Muscle of leg (tissue), 11 donors: ENCODE results near the gene CD46. TPM values are rescaled to one million over a fixed set of nuclear protein-coding genes. Genes with fewer than 3 reads are reported as not detected.
"Not testable (repeated sequence)": the region's sequence is repeated elsewhere in the genome, so short reads cannot be mapped to it uniquely, and the experiment has no call there.

Experiments
- DNase-seq: peaks from one replicate; pipeline ENCODE4 v3.0.0; 2013
- H3K27ac ChIP-seq: one replicate; pipeline ENCODE4 v1.5.1; 2013; ENCODE audit warnings: mild to moderate bottlenecking, low read length, control low read depth
- H3K27me3 ChIP-seq: one replicate; pipeline ENCODE4 v1.6.1; 2013; ENCODE audit warnings: low read length; ENCODE audit not compliant: control insufficient read depth, insufficient read depth
- H3K36me3 ChIP-seq: one replicate; pipeline ENCODE4 v1.6.1; 2013; ENCODE audit warnings: low read length; ENCODE audit not compliant: control insufficient read depth, insufficient read depth
- H3K4me1 ChIP-seq: one replicate; pipeline ENCODE4 v1.6.1; 2013; ENCODE audit warnings: low read length; ENCODE audit not compliant: control insufficient read depth, insufficient read depth
- H3K4me3 ChIP-seq: one replicate; pipeline ENCODE4 v1.5.1; 2013; ENCODE audit warnings: low read length, control low read depth
- H3K9me3 ChIP-seq: replicated peaks from 2 replicates; pipeline ENCODE4 v1.6.1; 2013; ENCODE audit warnings: low read depth, low read length; ENCODE audit not compliant: control insufficient read depth
- WGBS: methylation state at CpG from one replicate; pipeline ENCODE4 v1.1.5; 2013; ENCODE audit warnings: missing lambda C conversion rate; ENCODE audit not compliant: insufficient coverage; 5-methylcytosine and 5-hydroxymethylcytosine counted together
- polyA plus RNA-seq, 8 donors: library from polyadenylated mRNA; unstranded; fragments of 120-200 nt; gene quantifications; one replicate each; pipeline versions ENCODE4 v1.2.1 to v1.2.3, GENCODE V29; 2013; ENCODE audit warnings: inconsistent platforms in 1 of 8, low replicate concordance in 1 of 8; ENCODE audit not compliant: insufficient read length in 8 of 8, insufficient read depth in 1 of 8
- total RNA-seq: library from RNA; stranded (reverse); fragments of 120-200 nt; gene quantifications from one replicate; pipeline ENCODE4 v1.2.4, GENCODE V29; 2013

CD46 gene
- total and polyA plus RNA-seq, 9 donors = 52.1 to 97.3 (median 77.3) TPM

DNA sequence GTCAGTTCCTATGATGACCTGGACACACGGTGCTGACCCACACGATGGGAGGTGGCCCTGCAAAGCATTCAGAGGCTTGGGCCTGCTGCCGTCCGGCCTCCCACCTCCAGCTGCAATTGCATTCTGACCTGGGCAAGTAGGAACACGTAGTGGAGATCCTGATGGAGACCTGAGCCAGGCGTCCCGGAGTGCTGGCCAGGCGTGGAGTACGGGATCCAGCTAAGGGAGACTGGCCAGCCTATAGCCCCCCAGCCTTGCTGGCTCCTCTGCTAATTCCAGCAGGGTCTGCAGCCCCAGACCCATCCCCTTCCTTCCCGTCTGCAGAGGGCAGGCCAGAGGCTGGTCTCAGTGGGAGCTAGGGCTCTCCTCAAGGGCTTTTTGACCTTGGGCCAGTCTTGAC is 11.2 kb downstream of the CD46 start:
- no peaks in the 10 kb centered on the region for H3K4me1 ChIP-seq
- H3K4me3 ChIP-seq = no peak overlapping the region
- 95% methylated on average over 10 of the region's 10 CpGs for WGBS

GRCh38 chr1:207763972-207764371 is 12.1 kb downstream of the CD46 start:
- Histone ChIP-seq H3K4me1 (no peaks in the 10 kb centered on the region), H3K27ac (no peak overlapping the region), H3K4me3 (no peak overlapping the region), H3K36me3 (peaks cover 33% of the 10 kb centered on the region), H3K27me3 (no peaks in the 10 kb centered on the region), H3K9me3 (no peaks in the 10 kb centered on the region)
- no peak for DNase-seq
- 98% methylated on average over 9 of the region's 9 CpGs for WGBS

More for the DNA sequence above, 11.2 kb downstream of the CD46 start:
- no peak for DNase-seq
- Histone ChIP-seq H3K36me3 (peaks cover 31% of the 10 kb centered on the region), H3K9me3 (no peaks in the 10 kb centered on the region), H3K27me3 (no peaks in the 10 kb centered on the region), H3K27ac (no peak overlapping the region)

GRCh38 chr1:207766569-207766968 is 14.7 kb downstream of the CD46 start:
- H3K36me3 ChIP-seq = peaks cover 28% of the 10 kb centered on the region
- H3K9me3 ChIP-seq = no peaks in the 10 kb centered on the region
- H3K27me3 ChIP-seq = no peaks in the 10 kb centered on the region
- no peak for DNase-seq
- no peak overlapping the region for H3K4me3 ChIP-seq
- H3K27ac ChIP-seq = no peak overlapping the region
- no CpG with 5 or more reads among the region's 1 CpG for WGBS
- no peaks in the 10 kb centered on the region for H3K4me1 ChIP-seq

DNA sequence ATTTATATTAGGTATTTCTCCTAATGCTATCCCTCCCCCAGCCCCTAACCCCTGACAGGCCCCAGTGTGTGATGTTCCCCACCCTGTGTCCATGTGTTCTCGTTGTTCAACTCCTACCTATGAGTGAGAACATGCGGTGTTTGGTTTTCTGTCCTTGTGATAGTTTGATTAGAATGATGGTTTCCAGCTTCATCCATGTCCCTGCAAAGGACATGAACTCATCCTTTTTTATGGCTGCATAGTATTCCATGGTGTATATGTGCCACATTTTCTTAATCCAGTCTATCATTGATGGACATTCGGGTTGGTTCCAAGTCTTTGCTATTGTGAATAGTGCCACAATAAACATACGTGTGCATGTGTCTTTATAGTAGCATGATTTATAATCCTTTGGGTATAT is 18.7 kb downstream of the CD46 start:
- no CpG with 5 or more reads among the region's 4 CpGs for WGBS
- not testable (repeated sequence) for H3K27ac ChIP-seq, H3K4me1 ChIP-seq, H3K4me3 ChIP-seq, H3K9me3 ChIP-seq, DNase-seq, H3K27me3 ChIP-seq
- peaks cover 15% of the 10 kb centered on the region for H3K36me3 ChIP-seq

DNA sequence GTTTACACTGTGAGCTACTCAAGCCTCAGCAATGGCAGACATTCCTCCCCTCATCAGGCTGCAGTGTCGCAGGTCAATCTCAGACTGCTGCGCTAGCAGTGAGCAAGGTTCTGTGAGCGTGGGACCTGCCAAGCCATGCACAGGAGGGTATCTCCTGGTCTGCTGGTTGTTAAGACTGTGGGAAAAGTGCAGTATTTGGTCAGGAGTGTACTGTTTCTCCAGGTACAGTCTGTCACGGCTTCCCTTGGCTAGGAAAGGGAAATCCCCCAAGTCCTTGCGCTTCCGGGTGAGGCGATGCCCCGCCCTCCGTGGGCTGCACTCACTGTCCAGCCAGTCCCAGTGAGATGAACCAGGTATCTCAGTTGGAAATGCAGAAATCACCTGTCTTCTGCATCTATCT is 24.2 kb downstream of the CD46 start:
- not testable (repeated sequence) for H3K4me3 ChIP-seq

DNA sequence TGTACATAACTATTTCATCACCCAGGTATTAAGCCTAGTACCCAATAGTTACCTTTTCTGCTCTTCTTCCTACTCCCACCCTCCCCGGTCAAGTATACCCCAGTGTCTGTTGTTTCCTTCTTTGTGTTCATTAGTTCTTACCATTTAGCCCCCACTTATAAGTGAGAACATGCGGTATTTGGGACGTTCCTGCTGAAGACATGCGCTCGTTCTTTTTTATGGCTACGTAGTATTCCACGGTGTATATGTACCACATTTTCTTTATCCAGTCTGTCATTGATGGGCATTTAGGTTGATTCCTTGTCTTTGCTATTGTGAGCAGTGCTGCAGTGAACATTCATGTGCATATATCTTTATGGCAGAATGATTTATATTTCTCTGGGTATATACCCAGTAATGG is 25.6 kb downstream of the CD46 start:
- H3K36me3 ChIP-seq = not testable (repeated sequence)

More for the DNA sequence above, 24.2 kb downstream of the CD46 start:
- H3K27ac ChIP-seq, H3K27me3 ChIP-seq, H3K4me1 ChIP-seq, H3K9me3 ChIP-seq, DNase-seq, H3K36me3 ChIP-seq: not testable (repeated sequence)
- 89% methylated on average over 9 of the region's 9 CpGs for WGBS

GRCh38 chr1:207779008-207779407 is 27.2 kb downstream of the CD46 start:
- no peak for DNase-seq
- peaks cover 8% of the 10 kb centered on the region for H3K36me3 ChIP-seq

More for the DNA sequence above, 25.6 kb downstream of the CD46 start:
- WGBS = no CpG with 5 or more reads among the region's 7 CpGs
- not testable (repeated sequence) for H3K9me3 ChIP-seq, H3K4me1 ChIP-seq, H3K27me3 ChIP-seq, H3K4me3 ChIP-seq, H3K27ac ChIP-seq, DNase-seq

GRCh38 chr1:207781312-207781711 is 29.5 kb downstream of the CD46 start:
- Histone ChIP-seq H3K4me1 (no peaks in the 10 kb centered on the region), H3K27ac (no peak overlapping the region), H3K27me3 (no peaks in the 10 kb centered on the region), H3K4me3 (no peak overlapping the region), H3K36me3 (peaks cover 3% of the 10 kb centered on the region), H3K9me3 (peaks cover 7% of the 10 kb centered on the region)
- no peak for DNase-seq
- whole genome bisulfite sequencing = no CpG with 5 or more reads among the region's 1 CpG

More at GRCh38 chr1:207779008-207779407, 27.2 kb downstream of the CD46 start:
- Histone ChIP-seq H3K27me3 (no peaks in the 10 kb centered on the region), H3K4me1 (no peaks in the 10 kb centered on the region), H3K9me3 (peaks cover 7% of the 10 kb centered on the region), H3K27ac (no peak overlapping the region), H3K4me3 (no peak overlapping the region)

- Histone ChIP-seq H3K27ac (no peak overlapping the region), H3K4me1 (no peaks in the 10 kb centered on the region), H3K36me3 (peaks cover 13% of the 10 kb centered on the region), H3K27me3 (no peaks in the 10 kb centered on the region), H3K9me3 (no peaks in the 10 kb centered on the region), H3K4me3 (no peak overlapping the region)
- no peak for DNase-seq
These were observed 35.9 kb downstream of the CD46 start for GRCh38 chr1:207787776-207788175.

DNA sequence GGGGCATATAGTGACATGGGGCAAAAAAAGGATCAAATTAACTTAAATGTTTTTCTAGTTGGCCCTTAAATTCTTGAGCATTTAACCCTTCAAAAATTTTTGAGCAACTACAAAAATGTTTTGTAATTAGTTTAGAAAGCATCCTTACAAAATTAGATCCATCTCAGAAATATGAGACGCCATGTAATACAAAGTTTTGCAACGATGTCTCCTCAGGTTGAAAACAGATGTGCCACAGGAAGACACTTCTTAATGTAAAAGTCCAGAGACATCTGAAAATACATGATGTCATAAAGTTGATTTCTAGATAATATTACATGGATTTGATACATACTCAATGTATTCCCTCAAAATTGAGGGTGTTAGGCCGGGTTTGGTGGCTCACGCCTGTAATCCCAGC is 37.5 kb downstream of the CD46 start:
- Histone ChIP-seq H3K27me3 (no peaks in the 10 kb centered on the region), H3K27ac (no peak overlapping the region), H3K36me3 (peaks cover 19% of the 10 kb centered on the region), H3K4me1 (no peaks in the 10 kb centered on the region), H3K9me3 (no peaks in the 10 kb centered on the region), H3K4me3 (no peak overlapping the region)
- DNase-seq = no peak
- no CpG with 5 or more reads among the region's 4 CpGs for WGBS
